Endothelial cell (in vitro differentiated cells): Measurements from ENCODE around the gene DNAH10. TPM values are rescaled to one million over a fixed set of nuclear protein-coding genes. Genes with fewer than 3 reads are reported as not detected.

ENCODE experiments used
- DNase-seq: peaks from one replicate; pipeline ENCODE4 v3.0.0; 2021; ENCODE audit warnings: low spot score
- H3K27ac Mint-ChIP-seq: one replicate; pipeline ENCODE4 v1.8.0; 2021; ENCODE audit warnings: mixed read lengths, inconsistent platforms; ENCODE audit not compliant: unreplicated experiment
- H3K27me3 Mint-ChIP-seq: one replicate; pipeline ENCODE4 v1.8.0; 2021; ENCODE audit warnings: mild to moderate bottlenecking, moderate library complexity, mixed read lengths, inconsistent platforms; ENCODE audit not compliant: unreplicated experiment
- H3K36me3 Mint-ChIP-seq: one replicate; pipeline ENCODE4 v1.8.0; 2021; ENCODE audit warnings: mild to moderate bottlenecking, low read depth, mixed read lengths, inconsistent platforms; ENCODE audit not compliant: unreplicated experiment
- H3K4me1 Mint-ChIP-seq: one replicate; pipeline ENCODE4 v1.8.0; 2021; ENCODE audit warnings: mild to moderate bottlenecking, mixed read lengths, inconsistent platforms; ENCODE audit not compliant: unreplicated experiment
- H3K4me3 Mint-ChIP-seq: one replicate; pipeline ENCODE4 v1.8.0; 2021; ENCODE audit warnings: mild to moderate bottlenecking, mixed read lengths, inconsistent platforms; ENCODE audit not compliant: unreplicated experiment
- H3K9me3 Mint-ChIP-seq: one replicate; pipeline ENCODE4 v1.8.0; 2021; ENCODE audit warnings: mixed read lengths, inconsistent platforms; ENCODE audit not compliant: unreplicated experiment
- total RNA-seq: library from RNA; stranded (reverse); fragmentation: NEBNext Ultra II Directional; extraction: Animal tissue kit (Norgen Biotek cat#: 25700); gene quantifications from one replicate; pipeline ENCODE4 v1.2.1, GENCODE V29; 2021; ENCODE audit not compliant: unreplicated experiment
- TF ChIP-seq, protein P1 (sequence below): fragments of 200-600 bp; sonication (generic); IDR thresholded peaks from one replicate; pipeline ENCODE4 v1.5.0; 2021; ENCODE audit warnings: antibody characterized with exemption; ENCODE audit not compliant: unreplicated experiment

Gene DNAH10
- total RNA-seq, 1 donor from 2014 or later = 1.2 TPM

DNA sequence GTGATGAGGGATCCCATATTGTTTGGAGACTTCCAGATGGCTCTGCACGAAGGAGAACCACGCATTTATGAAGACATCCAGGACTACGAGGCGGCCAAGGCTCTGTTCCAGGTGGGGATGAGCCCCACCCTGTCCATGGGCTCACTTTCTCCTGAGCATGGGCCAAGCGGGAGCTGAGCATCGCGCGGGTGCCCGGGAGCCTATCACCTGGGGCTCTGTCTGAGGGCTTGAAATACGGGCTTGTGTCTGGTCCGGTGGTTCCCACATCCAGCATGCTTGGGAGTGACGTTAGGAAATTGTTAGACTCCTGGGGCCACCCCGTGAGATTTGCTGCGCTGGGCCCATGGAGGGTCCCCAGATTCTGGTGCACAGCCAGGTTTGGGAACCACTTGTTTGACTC lies 117.6 kb downstream of the DNAH10 start:
- Mint-ChIP-seq H3K4me1 (no peaks in the 10 kb centered on the region), H3K9me3 (no peaks in the 10 kb centered on the region), H3K36me3 (no peaks in the 10 kb centered on the region), H3K27me3 (peaks cover 4% of the 10 kb centered on the region), H3K4me3 (no peak overlapping the region), H3K27ac (no peak overlapping the region)
- TF ChIP-seq, protein P1, sequence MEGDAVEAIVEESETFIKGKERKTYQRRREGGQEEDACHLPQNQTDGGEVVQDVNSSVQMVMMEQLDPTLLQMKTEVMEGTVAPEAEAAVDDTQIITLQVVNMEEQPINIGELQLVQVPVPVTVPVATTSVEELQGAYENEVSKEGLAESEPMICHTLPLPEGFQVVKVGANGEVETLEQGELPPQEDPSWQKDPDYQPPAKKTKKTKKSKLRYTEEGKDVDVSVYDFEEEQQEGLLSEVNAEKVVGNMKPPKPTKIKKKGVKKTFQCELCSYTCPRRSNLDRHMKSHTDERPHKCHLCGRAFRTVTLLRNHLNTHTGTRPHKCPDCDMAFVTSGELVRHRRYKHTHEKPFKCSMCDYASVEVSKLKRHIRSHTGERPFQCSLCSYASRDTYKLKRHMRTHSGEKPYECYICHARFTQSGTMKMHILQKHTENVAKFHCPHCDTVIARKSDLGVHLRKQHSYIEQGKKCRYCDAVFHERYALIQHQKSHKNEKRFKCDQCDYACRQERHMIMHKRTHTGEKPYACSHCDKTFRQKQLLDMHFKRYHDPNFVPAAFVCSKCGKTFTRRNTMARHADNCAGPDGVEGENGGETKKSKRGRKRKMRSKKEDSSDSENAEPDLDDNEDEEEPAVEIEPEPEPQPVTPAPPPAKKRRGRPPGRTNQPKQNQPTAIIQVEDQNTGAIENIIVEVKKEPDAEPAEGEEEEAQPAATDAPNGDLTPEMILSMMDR = no peak
- no peak for DNase-seq

DNA sequence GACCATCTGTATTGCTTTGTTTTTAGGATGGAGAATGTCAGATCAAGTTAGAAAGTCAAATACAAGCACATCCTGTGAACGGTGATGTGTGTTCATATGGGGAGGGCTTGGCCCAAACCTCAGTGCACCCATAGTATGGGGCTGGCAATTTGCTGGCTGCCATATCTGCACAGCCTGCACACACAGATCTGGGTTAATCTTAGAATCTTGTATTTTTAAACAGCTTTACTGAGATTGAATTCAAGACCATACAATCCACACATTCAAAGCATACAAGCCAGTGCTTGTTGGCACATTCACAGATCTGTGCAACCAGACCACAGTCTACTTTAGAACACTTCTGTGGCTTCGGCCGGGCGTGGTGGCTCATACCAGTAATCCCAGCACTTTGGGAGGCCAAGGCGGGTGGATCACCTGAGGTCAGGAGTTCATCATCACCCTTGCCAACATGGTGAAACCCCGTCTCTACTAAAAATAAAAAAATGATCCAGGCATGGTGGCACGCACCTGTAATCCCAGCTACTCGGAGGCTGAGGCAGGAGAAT lies 120.1 kb downstream of the DNAH10 start:
- no peaks in the 10 kb centered on the region for H3K4me1 Mint-ChIP-seq
- no peak overlapping the region for H3K4me3 Mint-ChIP-seq
- no peaks in the 10 kb centered on the region for H3K36me3 Mint-ChIP-seq
- H3K9me3 Mint-ChIP-seq = no peaks in the 10 kb centered on the region
- TF ChIP-seq, protein P1 = no peak
- H3K27me3 Mint-ChIP-seq = peaks cover 11% of the 10 kb centered on the region
- H3K27ac Mint-ChIP-seq = no peak overlapping the region
- DNase-seq = no peak

DNA sequence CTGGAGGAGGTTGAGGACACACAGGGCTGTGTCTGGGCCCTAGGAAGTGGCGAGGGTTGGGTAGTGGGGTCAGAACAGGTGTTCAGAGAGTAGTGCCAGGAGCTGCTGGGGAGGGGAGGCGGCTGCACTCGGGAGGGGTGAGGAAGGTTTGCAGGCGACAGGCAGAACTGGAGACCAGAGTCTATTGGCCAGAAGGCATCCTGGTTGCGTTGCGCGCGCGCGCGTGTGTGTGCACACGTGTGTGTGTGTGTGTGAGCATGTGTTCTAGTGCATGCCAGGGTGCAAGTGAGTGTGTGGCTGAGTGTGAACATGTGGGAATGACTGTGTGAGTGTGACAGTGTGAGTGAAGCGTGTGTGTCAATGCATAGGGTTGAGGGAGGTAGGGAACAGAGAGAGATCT lies 124.2 kb downstream of the DNAH10 start:
- H3K27ac Mint-ChIP-seq = peak overlapping the region; percentile 21
- no peak overlapping the region for H3K4me3 Mint-ChIP-seq
- H3K27me3 Mint-ChIP-seq = peaks cover 11% of the 10 kb centered on the region
- TF ChIP-seq, protein P1 = no peak
- DNase-seq = no peak
- no peaks in the 10 kb centered on the region for H3K9me3 Mint-ChIP-seq
- no peaks in the 10 kb centered on the region for H3K4me1 Mint-ChIP-seq
- no peaks in the 10 kb centered on the region for H3K36me3 Mint-ChIP-seq

DNA sequence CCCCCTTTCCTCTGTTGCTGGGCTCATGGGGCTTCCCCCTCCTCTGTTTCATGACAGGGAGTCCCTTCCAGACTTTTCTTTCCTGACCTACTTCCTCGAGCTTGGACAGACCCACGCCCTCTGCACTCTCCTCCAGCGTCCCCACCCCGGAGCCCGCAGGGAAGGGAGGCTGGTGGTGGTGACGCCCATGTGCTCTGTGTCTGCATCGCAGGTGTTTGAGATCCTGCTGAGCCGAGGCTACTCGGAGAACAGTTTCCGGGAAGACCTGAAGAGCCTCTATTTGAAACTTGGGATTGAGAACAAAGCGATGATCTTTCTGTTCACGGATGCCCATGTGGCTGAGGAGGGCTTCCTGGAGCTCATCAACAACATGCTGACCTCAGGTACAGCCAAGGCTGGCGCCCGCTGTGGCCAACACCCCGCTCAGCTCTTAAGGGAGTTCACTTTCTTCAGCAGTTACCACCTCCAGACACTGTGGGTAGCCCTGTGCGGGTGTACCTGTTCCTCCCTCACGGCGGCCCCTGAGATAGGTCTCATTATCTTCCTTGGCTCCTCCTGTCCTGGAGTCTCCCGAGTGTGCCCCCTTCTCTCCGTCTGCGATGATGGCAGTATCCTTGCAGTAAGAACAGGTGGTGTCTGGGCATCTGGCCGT lies 125.0 kb downstream of the DNAH10 start:
- Mint-ChIP-seq H3K27me3 (peaks cover 12% of the 10 kb centered on the region), H3K4me1 (no peaks in the 10 kb centered on the region), H3K4me3 (no peak overlapping the region), H3K27ac (no peak overlapping the region), H3K36me3 (no peaks in the 10 kb centered on the region), H3K9me3 (no peaks in the 10 kb centered on the region)
- TF ChIP-seq, protein P1 = no peak
- DNase-seq = no peak

GRCh38 chr12:123888989-123889388 lies 126.9 kb downstream of the DNAH10 start:
- Mint-ChIP-seq H3K4me1 (peaks cover 7% of the 10 kb centered on the region), H3K27me3 (peaks cover 13% of the 10 kb centered on the region), H3K9me3 (no peaks in the 10 kb centered on the region), H3K36me3 (no peaks in the 10 kb centered on the region), H3K4me3 (no peak overlapping the region), H3K27ac (no peak overlapping the region)
- TF ChIP-seq, protein P1 = no peak
- DNase-seq = no peak
